Measurements from ENCODE around the gene DHX16. TPM values are rescaled to one million over a fixed set of nuclear protein-coding genes. Genes with fewer than 3 reads are reported as not detected.

DHX16 gene
- total and polyA plus RNA-seq, 4 donors = 23.4 to 31.7 (median 30.0) TPM

DNA sequence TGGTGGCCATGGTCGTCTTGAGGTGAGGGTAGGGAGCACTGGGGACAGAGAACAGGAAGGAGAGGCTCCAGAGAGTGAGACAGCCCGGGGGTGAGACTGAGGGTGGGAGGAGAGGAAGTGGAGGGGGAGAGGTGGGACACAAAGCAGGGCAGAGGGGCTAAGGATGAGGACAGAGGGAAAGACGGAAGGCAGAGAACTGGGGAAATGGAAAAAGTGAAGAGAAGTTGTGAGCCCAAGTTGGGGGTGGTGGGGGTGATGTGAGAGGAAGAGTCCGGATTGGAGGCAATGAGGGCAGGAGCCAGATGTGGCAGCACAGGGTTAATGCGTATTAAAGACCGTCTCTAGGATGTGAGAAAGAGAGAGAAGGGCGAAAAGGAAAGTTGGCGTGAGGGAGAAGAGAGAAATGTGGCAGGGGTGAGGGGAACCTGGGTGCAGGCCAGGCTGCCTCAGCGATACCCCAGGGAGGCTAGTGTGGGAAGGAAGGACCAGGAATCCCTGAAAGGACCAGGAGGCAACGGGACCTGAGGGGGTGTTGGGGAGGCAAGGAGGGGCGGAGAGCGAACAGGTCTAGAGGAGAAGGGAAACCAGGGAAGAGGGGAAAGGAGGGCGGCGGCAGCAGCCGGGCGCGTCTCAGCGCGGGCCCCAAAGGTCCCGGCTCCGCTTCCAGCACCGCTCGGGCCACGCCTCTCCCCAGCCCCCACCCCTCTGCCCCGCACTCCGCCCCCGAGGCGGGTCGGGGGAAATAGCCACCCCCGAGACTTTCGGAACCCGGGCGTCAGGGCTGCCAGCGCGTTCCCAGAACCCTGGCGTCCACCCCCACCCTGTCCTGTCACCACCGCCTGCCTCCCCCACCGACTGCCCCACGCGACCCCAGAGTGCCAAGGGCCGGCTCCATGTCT is 13.5 kb upstream of the DHX16 start, which contains the start of gene PPP1R18:
Gene PPP1R18 (minus strand): TSS at position 637 of the 899 bp plus-strand sequence. CDS start 627 bp downstream, at position 10.
- Histone ChIP-seq H3K27me3 (ENCODE audit: control insufficient read depth in 3 of 3, insufficient read depth in 3 of 3, low read length in 2 of 3) (no peaks in the 10 kb centered on the region), H3K36me3 (ENCODE audit: control insufficient read depth in 4 of 4, insufficient read depth in 4 of 4, low read length in 4 of 4) (peaks cover 0 to 13% (median 2%) of the 10 kb centered on the region in 4 donors), H3K9me3 (ENCODE audit: control insufficient read depth in 4 of 4, insufficient read depth in 3 of 4, low read length in 3 of 4) (no peaks in the 10 kb centered on the region), H3K4me1 (ENCODE audit: control insufficient read depth in 5 of 5, insufficient read depth in 5 of 5, low read length in 5 of 5) (peaks cover 0 to 78% (median 20%) of the 10 kb centered on the region in 5 donors), H3K4me3 (peak within 1 kb of the TSS; percentile 66), H3K9ac (ENCODE audit: insufficient read depth in 1 of 2, low read length in 2 of 2) (peak within 1 kb of the TSS in 1 of 2 donors; percentile 60), H3K27ac (ENCODE audit: low read depth in 1 of 2, low read length in 1 of 2) (peak within 1 kb of the TSS; percentile 95 to 98)
- peak; percentile 52 for ATAC-seq (ENCODE audit: insufficient read depth, low FRiP score)
- 1 to 3% methylated on average over 29 to 40 of the region's 41 CpGs for WGBS, 2 donors
- TF ChIP-seq, protein P1, sequence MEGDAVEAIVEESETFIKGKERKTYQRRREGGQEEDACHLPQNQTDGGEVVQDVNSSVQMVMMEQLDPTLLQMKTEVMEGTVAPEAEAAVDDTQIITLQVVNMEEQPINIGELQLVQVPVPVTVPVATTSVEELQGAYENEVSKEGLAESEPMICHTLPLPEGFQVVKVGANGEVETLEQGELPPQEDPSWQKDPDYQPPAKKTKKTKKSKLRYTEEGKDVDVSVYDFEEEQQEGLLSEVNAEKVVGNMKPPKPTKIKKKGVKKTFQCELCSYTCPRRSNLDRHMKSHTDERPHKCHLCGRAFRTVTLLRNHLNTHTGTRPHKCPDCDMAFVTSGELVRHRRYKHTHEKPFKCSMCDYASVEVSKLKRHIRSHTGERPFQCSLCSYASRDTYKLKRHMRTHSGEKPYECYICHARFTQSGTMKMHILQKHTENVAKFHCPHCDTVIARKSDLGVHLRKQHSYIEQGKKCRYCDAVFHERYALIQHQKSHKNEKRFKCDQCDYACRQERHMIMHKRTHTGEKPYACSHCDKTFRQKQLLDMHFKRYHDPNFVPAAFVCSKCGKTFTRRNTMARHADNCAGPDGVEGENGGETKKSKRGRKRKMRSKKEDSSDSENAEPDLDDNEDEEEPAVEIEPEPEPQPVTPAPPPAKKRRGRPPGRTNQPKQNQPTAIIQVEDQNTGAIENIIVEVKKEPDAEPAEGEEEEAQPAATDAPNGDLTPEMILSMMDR (IDR thresholded peaks at IDR 0.05; ENCODE audit: control extremely low read depth, extremely low read depth) = no peak
- peak in 2 of 3 donors; percentile 79 to 80 for DNase-seq

DNA sequence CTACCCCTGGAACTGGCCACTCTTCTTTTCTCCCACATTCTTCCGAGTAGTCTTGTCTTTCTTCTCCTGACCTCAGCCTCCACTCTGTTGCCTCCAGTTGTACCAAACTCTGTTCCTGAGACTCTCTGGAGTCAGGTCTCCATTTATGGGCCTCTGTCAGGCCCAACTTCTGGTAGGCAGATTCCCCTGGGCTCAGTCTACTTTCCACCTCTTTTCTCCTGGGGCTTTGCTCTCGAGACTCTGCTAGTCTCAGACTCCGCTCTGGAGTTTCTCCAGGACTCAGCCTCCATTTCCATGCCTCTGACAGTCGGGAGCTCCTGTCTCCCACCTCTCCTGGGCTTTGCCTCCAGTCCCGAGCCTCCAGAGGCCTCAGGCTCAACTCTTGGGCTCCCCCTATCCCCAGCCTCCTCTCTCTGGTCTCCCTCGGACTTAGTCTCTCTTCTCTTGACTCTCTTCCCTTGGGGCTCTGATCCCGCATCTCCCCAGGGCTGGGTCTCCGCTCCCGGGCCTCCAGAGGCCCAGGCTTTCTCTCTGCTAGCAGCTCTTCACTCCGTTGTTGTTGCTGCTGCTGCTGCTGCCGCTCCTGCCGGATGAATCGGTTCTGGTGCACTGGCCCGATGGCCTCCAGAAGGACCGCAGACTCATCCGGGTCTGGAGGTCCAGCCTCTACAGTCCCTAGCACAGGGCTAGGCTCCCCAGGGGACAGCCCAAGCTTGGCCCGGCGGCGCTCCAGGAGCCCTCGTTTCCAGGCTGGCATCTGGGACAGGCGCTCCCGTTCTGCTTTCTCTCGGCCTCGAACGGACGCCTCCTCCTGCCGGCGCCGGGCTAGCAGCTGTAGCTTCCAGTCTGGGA is 12.6 kb upstream of the DHX16 start:
- Histone ChIP-seq H3K27ac (ENCODE audit: low read depth in 1 of 2, low read length in 1 of 2) (peak overlapping the region; percentile 90 to 95), H3K27me3 (ENCODE audit: control insufficient read depth in 3 of 3, insufficient read depth in 3 of 3, low read length in 2 of 3) (no peaks in the 10 kb centered on the region), H3K9me3 (ENCODE audit: control insufficient read depth in 4 of 4, insufficient read depth in 3 of 4, low read length in 3 of 4) (no peaks in the 10 kb centered on the region), H3K4me3 (peak overlapping the region; percentile 66), H3K36me3 (ENCODE audit: control insufficient read depth in 4 of 4, insufficient read depth in 4 of 4, low read length in 4 of 4) (peaks cover 0 to 14% (median 4%) of the 10 kb centered on the region in 4 donors), H3K9ac (ENCODE audit: insufficient read depth in 1 of 2, low read length in 2 of 2) (peak overlapping the region in 1 of 2 donors; percentile 47), H3K4me1 (ENCODE audit: control insufficient read depth in 5 of 5, insufficient read depth in 5 of 5, low read length in 5 of 5) (peaks cover 0 to 74% (median 19%) of the 10 kb centered on the region in 5 donors)
- ATAC-seq (ENCODE audit: insufficient read depth, low FRiP score) = no peak
- DNase-seq = no peak
- TF ChIP-seq, protein P1 (IDR thresholded peaks at IDR 0.05; ENCODE audit: control extremely low read depth, extremely low read depth) = no peak
- WGBS, 2 donors = 32 to 36% methylated on average over 29 of the region's 29 CpGs

DNA sequence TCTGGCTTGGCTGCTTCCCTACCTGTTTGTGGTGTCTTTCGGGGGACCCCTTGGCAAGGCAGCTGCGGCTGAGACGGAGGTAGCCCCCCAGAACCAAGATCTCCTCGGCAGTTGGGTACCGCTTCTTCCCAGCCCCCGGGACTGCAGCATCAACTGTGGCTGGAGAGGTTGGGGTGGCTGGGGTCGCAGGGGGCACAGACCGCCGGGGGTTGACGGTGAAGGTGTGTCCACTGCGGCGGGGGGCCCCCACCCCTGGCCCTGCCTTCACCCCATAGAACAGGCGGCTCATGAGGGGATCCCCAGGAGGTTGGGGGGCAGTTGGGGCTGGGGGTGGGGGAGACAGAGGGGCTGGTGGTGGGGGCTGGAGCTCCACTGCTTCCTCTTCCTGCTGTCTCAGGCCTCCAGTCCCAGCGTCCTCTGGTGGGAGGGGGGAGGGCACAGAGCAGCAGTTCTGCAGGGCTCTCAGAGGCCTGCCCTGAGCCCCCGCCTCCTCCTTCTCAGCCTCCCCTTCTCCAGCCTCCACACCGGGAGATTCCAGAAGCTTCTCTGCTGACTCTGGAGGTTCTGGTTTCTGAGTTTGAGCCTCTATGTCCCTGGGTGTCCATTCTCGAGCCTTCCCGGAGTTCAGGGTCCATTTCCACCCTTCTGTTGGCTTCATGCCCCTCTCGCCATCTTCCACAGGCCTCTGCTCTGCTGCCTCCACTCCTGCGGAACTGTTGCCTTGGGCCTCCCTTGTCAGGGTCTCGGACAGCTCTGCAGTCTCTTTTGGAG is 11.8 kb upstream of the DHX16 start:
- TF ChIP-seq, protein P1 (IDR thresholded peaks at IDR 0.05; ENCODE audit: control extremely low read depth, extremely low read depth) = no peak
- peaks cover 0 to 19% (median 5%) of the 10 kb centered on the region in 4 donors for H3K36me3 ChIP-seq (ENCODE audit: control insufficient read depth in 4 of 4, insufficient read depth in 4 of 4, low read length in 4 of 4)
- peak overlapping the region in 1 of 2 donors; percentile 47 for H3K9ac ChIP-seq (ENCODE audit: insufficient read depth in 1 of 2, low read length in 2 of 2)
- H3K4me1 ChIP-seq (ENCODE audit: control insufficient read depth in 5 of 5, insufficient read depth in 5 of 5, low read length in 5 of 5) = peaks cover 0 to 66% (median 16%) of the 10 kb centered on the region in 5 donors
- peak overlapping the region; percentile 91 to 95 for H3K27ac ChIP-seq (ENCODE audit: low read depth in 1 of 2, low read length in 1 of 2)
- ATAC-seq (ENCODE audit: insufficient read depth, low FRiP score) (no peak), DNase-seq (no peak)
- WGBS, 2 donors = 20 to 32% methylated on average over 20 to 21 of the region's 21 CpGs
- H3K4me3 ChIP-seq = peak overlapping the region; percentile 66
- H3K27me3 ChIP-seq (ENCODE audit: control insufficient read depth in 3 of 3, insufficient read depth in 3 of 3, low read length in 2 of 3) = no peaks in the 10 kb centered on the region
- no peaks in the 10 kb centered on the region for H3K9me3 ChIP-seq (ENCODE audit: control insufficient read depth in 4 of 4, insufficient read depth in 3 of 4, low read length in 3 of 4)

Measured in lung (tissue), 12 donors.